ENCODE results near the gene PJA2. TPM values are rescaled to one million over a fixed set of nuclear protein-coding genes. Genes with fewer than 3 reads are reported as not detected.

The PJA2 gene
- total and polyA plus RNA-seq, 8 donors = 81.4 to 147 (median 125) TPM

DNA sequence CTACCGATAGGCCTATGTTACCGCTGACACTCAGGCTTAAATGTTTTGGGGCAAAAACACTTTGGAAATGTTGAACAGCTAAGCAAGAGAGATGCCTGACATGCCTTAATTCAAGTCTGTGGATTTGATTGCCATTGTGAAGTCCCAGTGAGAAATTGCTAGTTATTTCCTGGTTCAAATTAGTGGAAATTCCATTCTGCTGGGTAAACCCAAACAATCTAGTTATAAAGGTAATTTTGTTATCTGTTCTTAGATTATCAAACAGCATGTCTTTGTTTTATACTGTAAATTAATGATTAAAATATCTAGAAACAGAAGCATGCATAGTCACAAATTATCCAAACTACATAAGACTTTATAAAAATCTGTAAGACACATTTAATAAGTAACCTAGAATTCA, 96.6 kb downstream of the PJA2 start:
- no peak overlapping the region for H3K27ac ChIP-seq
- no peaks in the 10 kb centered on the region for H3K36me3 ChIP-seq
- no peaks in the 10 kb centered on the region for H3K4me1 ChIP-seq
- intact Hi-C loops (cut with DNase I) = no loop called here
- DNase-seq = no peak
- no peaks in the 10 kb centered on the region for H3K9me3 ChIP-seq
- ATAC-seq = no peak
- H3K27me3 ChIP-seq = no peaks in the 10 kb centered on the region
- TF ChIP-seq, protein P1, sequence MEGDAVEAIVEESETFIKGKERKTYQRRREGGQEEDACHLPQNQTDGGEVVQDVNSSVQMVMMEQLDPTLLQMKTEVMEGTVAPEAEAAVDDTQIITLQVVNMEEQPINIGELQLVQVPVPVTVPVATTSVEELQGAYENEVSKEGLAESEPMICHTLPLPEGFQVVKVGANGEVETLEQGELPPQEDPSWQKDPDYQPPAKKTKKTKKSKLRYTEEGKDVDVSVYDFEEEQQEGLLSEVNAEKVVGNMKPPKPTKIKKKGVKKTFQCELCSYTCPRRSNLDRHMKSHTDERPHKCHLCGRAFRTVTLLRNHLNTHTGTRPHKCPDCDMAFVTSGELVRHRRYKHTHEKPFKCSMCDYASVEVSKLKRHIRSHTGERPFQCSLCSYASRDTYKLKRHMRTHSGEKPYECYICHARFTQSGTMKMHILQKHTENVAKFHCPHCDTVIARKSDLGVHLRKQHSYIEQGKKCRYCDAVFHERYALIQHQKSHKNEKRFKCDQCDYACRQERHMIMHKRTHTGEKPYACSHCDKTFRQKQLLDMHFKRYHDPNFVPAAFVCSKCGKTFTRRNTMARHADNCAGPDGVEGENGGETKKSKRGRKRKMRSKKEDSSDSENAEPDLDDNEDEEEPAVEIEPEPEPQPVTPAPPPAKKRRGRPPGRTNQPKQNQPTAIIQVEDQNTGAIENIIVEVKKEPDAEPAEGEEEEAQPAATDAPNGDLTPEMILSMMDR (IDR thresholded peaks at IDR 0.05) = no peak
- no peak overlapping the region for H3K4me3 ChIP-seq

DNA sequence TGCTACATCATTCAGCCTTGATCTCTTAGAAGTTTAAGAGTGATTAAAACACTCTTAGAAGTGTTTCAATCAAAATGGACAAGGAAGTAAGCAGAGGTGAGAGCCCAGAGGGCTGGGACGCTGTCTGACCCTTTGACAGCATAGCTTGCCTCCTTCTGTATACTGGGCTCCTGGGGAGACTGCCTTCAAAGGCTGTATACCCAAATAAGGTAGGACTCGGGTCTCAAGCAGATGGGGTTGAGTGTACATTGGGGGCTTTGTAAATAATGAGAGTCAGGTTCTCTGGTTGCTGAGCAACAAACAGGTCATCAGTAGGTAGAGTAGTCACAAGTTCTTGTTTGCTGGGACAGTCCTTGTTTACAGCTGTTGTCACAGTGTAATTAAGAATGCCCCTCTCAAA, 97.1 kb downstream of the PJA2 start:
- Histone ChIP-seq H3K27me3 (no peaks in the 10 kb centered on the region), H3K27ac (no peak overlapping the region), H3K36me3 (no peaks in the 10 kb centered on the region), H3K4me1 (no peaks in the 10 kb centered on the region), H3K4me3 (no peak overlapping the region), H3K9me3 (no peaks in the 10 kb centered on the region)
- TF ChIP-seq, protein P1 (IDR thresholded peaks at IDR 0.05) = no peak
- no peak for DNase-seq
- ATAC-seq = no peak
- intact Hi-C loops (cut with DNase I) = no loop called here

DNA sequence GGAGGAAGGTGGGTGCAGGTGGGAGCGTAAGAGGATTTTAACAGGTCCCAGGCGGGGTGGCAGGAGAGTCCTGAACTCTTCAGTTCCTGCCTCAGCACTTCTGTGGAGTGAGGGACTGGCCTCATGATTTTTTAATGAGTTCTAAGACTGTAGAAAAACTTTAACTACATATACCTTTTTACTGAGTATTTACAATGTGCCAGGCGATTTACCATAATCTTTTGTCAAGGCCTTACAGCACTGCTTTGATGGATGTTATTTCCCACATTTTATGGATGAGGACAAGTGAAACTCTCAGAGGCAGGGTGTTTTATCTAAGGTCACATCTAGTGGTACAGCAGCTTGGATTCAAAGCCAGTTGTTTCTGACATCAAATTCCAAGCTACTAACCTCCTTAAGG, 99.5 kb downstream of the PJA2 start:
- no peak for DNase-seq
- Histone ChIP-seq H3K9me3 (no peaks in the 10 kb centered on the region), H3K4me3 (no peak overlapping the region), H3K27me3 (no peaks in the 10 kb centered on the region), H3K4me1 (no peaks in the 10 kb centered on the region), H3K36me3 (no peaks in the 10 kb centered on the region), H3K27ac (no peak overlapping the region)
- ATAC-seq = no peak
- TF ChIP-seq, protein P1 (IDR thresholded peaks at IDR 0.05) = no peak
- intact Hi-C loops (cut with DNase I) = no loop called here

DNA sequence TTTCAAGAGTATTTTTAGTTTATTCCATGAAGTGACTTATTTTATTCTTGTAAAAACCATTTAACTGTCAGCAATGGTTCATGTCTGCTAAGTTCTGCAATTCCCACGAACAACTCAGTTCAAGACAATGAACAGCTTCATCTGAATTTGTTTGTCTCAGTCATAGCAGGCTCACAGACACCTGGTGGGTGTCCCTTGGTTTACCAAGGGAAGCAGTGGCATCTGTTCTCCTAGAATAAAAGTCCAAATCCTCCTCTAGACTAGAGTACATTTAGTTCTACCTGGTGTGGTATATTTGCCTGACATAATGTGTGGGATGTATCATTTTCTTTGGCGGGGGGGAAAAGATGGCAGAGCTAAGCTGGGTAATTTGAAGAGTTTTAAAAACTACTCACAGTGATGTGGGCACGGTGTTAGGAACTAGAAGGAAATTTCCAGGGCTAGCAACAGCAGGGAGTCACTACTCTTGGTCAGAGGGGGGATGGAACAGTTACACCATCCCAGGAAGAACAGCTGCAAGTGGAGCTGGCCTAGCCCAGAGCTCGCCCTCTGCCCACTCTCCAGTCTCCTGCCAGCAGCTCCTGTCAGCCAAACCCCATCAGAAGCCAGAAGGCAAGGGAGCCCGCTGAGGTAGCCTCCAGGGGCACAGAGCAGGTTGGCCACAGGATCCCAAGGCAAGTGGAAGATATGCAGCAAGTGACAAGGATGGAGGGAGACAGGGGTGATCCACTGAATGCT, 100.3 kb downstream of the PJA2 start:
- Histone ChIP-seq H3K4me1 (no peaks in the 10 kb centered on the region), H3K9me3 (no peaks in the 10 kb centered on the region), H3K27me3 (no peaks in the 10 kb centered on the region), H3K27ac (no peak overlapping the region), H3K36me3 (no peaks in the 10 kb centered on the region), H3K4me3 (no peak overlapping the region)
- DNase-seq = no peak
- intact Hi-C loops (cut with DNase I) = no loop called here
- ATAC-seq = no peak
- TF ChIP-seq, protein P1 (IDR thresholded peaks at IDR 0.05) = no peak

DNA sequence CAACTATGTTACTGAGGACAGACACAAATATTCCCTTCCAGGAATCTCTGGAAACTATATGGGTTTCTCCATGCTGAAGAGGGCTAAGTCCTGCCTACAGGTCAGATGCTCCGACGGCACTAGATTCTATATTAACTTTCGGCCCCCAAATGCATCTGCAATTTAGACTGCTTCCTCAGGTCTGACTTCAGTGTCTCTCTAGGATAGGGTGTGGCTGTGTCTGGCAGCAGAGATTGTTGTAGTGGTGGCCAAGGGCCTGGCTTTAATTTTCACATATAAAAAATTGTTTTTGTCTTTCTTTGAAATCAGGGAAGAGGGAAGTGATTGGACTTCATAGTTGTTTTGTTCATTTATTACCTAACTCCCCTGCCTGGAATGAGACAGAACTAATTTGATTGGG, 101.8 kb downstream of the PJA2 start:
- Histone ChIP-seq H3K4me1 (no peaks in the 10 kb centered on the region), H3K27ac (no peak overlapping the region), H3K36me3 (no peaks in the 10 kb centered on the region), H3K27me3 (no peaks in the 10 kb centered on the region), H3K9me3 (no peaks in the 10 kb centered on the region), H3K4me3 (no peak overlapping the region)
- intact Hi-C loops (cut with DNase I) = no loop called here
- no peak for DNase-seq
- TF ChIP-seq, protein P1 (IDR thresholded peaks at IDR 0.05) = no peak
- no peak for ATAC-seq

Measured in left lung (tissue), 10 donors.